ENCODE results near the gene ALDH5A1. TPM values are rescaled to one million over a fixed set of nuclear protein-coding genes. Genes with fewer than 3 reads are reported as not detected.

ALDH5A1 gene
- total RNA-seq, 4 donors from 2014 or later, result 6.4 to 15.4 (median 6.8) TPM

DNA sequence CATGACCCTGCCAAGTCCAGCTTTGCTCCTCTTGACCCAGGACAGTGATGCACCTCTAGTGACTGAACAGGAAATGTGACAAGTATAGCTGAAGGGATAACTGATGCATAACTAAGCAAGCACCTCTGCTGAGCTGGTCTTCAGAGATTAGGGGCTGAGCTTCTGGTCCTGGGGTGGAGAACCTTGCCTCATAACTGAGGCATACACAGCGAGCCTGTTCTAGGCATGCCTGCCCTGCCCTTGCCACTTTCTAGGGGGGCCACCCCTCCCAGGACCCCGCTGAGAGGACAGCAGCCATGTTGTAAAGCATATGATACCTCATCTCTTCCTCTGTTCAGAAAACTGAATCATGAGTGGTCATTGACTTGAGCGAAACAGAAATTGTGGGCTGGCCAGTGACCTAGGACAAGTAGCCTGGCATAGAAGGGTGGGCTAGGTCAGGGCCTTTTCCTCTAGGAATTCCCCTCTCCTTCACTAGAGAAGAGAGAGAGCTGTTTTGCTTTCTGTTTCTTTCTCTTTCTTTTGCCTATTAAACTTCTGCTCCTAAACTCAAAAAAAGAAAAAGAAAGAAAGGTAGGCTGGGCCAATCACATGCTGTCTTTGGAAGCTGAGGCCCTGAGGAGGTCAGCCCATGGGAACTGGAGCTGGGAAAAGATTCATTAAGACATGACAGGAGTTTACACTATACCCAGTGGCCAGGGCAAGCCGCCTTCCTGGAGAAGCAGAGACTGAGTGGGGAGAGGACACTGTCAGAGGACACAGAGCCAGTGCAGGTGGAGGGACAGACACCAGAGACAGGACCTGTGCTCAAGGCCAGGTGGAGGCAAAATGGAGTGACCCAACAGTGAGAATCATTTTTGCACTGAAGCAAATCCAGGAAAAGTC is 23.1 kb downstream of the ALDH5A1 start:
- Histone ChIP-seq H3K27ac (no peak overlapping the region), H3K36me3 (peaks cover 0 to 4% of the 10 kb centered on the region in 2 donors), H3K4me3 (no peak overlapping the region), H3K4me1 (no peaks in the 10 kb centered on the region), H3K9me3 (no peaks in the 10 kb centered on the region), H3K27me3 (no peaks in the 10 kb centered on the region)
- in situ Hi-C loops (cut with MboI; ENCODE audit: low sequenced_read_pairs in 4 of 4) (no loop called here), intact Hi-C loops (cut with DNase I; ENCODE audit: low total_unique reads) (no loop called here)
- ATAC-seq (no peak), DNase-seq (no peak)
- TF ChIP-seq POLR2A (IDR thresholded peaks at IDR 0.05), result no peak
- TF ChIP-seq, protein P1, sequence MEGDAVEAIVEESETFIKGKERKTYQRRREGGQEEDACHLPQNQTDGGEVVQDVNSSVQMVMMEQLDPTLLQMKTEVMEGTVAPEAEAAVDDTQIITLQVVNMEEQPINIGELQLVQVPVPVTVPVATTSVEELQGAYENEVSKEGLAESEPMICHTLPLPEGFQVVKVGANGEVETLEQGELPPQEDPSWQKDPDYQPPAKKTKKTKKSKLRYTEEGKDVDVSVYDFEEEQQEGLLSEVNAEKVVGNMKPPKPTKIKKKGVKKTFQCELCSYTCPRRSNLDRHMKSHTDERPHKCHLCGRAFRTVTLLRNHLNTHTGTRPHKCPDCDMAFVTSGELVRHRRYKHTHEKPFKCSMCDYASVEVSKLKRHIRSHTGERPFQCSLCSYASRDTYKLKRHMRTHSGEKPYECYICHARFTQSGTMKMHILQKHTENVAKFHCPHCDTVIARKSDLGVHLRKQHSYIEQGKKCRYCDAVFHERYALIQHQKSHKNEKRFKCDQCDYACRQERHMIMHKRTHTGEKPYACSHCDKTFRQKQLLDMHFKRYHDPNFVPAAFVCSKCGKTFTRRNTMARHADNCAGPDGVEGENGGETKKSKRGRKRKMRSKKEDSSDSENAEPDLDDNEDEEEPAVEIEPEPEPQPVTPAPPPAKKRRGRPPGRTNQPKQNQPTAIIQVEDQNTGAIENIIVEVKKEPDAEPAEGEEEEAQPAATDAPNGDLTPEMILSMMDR (IDR thresholded peaks at IDR 0.05 in 4 of 5, conservative IDR thresholded peaks at IDR 0.05 in 1 of 5), result no peak

DNA sequence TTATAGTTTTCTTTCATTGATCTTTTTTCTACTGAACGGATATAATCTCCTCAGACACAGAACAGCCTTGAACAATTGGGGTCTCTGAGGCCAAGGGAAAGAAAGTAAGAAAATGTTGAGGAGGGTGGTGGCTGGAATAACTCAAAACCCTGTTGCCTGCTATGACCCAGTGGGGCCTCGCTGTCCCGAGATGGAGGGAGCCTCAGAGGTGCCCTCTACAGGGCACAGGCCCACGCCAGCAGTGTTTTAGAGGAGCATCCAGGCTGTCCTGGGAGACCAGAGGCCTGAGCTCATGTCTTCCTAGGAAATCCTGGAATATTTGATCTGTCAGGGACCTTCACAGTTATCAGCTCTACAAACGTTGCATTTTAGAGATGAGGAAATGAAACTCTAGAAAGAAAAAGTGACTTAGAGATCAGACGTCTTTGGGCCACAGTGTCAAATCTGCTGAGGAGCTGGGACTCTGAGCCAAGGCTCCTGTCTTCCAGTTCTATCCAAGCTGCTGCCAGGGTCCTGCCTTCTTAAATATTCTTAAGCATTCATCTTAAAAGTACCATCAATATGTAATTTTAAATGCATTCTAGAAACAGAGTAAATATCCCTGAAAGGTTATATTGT is 26.3 kb downstream of the ALDH5A1 start:
- ATAC-seq (peak; percentile 74 to 79), DNase-seq (peak; percentile 30 to 39)
- in situ Hi-C loops (cut with MboI; ENCODE audit: low sequenced_read_pairs in 4 of 4), result loop anchor here in 2 of 4 donors (5.0 to 10.0 kb wide), 3 partner anchors 86 to 236 kb away; no protein-coding TSS in a partner anchor
- no peaks in the 10 kb centered on the region for H3K27me3 ChIP-seq
- H3K36me3 ChIP-seq, result peaks cover 0 to 4% of the 10 kb centered on the region in 2 donors
- intact Hi-C loops (cut with DNase I; ENCODE audit: low total_unique reads), result loop anchor here (2.0 kb wide), 2 partner anchors 90 to 238 kb away; no protein-coding TSS in a partner anchor
- H3K9me3 ChIP-seq, result no peaks in the 10 kb centered on the region
- no peaks in the 10 kb centered on the region for H3K4me1 ChIP-seq
- H3K4me3 ChIP-seq, result no peak overlapping the region
- TF ChIP-seq, protein P1 (IDR thresholded peaks at IDR 0.05 in 4 of 5, conservative IDR thresholded peaks at IDR 0.05 in 1 of 5), result peak in 4 of 5 experiments; percentile 22 to 75 (median 56)
- TF ChIP-seq POLR2A (IDR thresholded peaks at IDR 0.05), result no peak
- no peak overlapping the region for H3K27ac ChIP-seq

DNA sequence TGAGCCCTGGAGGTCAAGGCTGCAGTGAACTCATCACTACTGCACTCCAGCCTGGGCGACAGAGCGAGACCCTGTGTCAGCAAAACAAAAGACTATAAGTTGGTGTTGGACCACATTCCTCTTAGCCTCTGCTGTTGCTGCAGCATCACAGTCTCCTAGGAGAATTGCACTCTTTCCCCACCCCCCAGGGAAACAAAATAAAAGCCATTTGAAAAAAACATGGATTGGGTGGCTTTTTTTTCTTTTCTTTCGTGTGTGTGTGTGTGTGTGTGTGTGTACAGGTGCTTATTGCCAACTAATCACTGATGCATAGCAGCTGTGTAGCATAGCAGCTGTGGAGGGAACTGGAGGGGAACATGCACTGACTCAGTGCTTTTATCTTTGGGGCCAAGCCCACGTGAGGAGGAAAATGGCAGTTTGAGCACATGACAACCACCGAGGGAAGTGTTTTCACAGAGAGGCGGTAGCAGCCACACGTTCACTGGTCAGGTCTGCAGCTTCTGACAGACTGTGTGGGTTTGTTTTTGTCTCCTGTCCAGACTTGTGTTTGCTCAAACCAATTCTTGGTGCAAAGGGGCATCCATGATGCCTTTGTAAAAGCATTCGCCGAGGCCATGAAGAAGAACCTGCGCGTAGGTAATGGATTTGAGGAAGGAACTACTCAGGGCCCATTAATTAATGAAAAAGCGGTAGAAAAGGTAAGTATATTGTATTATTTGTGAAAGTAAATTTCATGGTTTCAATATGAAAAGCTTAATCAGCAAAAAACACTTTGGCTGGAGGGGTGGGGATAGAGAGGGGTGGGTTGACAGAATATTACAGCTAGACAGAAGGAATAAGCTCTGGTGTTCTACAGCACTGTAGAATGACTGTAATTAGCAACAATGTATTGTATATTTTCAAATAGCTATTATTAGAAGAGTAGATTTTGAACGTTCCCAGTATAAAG is 27.7 kb downstream of the ALDH5A1 start:
- in situ Hi-C loops (cut with MboI; ENCODE audit: low sequenced_read_pairs in 4 of 4) (loop anchor here in 2 of 4 donors (5.0 to 10.0 kb wide), 3 partner anchors 88 to 238 kb away; no protein-coding TSS in a partner anchor), intact Hi-C loops (cut with DNase I; ENCODE audit: low total_unique reads) (no loop called here)
- Histone ChIP-seq H3K4me1 (no peaks in the 10 kb centered on the region), H3K27ac (no peak overlapping the region), H3K27me3 (no peaks in the 10 kb centered on the region), H3K36me3 (peaks cover 0 to 3% of the 10 kb centered on the region in 2 donors), H3K9me3 (no peaks in the 10 kb centered on the region), H3K4me3 (no peak overlapping the region)
- DNase-seq (no peak), ATAC-seq (no peak)
- TF ChIP-seq POLR2A (IDR thresholded peaks at IDR 0.05), result no peak
- TF ChIP-seq, protein P1 (IDR thresholded peaks at IDR 0.05 in 4 of 5, conservative IDR thresholded peaks at IDR 0.05 in 1 of 5), result no peak

DNA sequence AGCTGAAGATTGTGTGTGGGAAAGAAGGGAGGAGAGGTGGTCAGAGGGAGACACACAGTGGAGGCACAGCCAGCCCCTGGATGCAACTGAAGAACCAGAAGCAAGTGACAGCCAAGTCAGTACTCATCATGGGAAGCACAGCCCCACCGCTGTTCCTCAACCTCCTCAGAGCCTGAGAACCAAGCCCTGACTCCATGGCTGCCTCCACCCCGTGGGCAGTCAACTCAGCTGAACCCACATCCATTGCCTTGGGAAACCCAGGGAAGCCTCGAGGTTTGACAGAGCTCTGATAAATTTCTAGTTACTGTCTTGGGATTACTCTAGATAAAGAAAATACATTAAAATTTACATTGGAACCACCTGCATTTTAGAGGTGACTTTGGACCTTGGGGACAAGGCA is 29.6 kb downstream of the ALDH5A1 start:
- Histone ChIP-seq H3K27ac (no peak overlapping the region), H3K4me3 (no peak overlapping the region), H3K27me3 (no peaks in the 10 kb centered on the region), H3K4me1 (no peaks in the 10 kb centered on the region), H3K36me3 (peaks cover 0 to 6% of the 10 kb centered on the region in 2 donors), H3K9me3 (no peaks in the 10 kb centered on the region)
- no peak for ATAC-seq
- intact Hi-C loops (cut with DNase I; ENCODE audit: low total_unique reads) (no loop called here), in situ Hi-C loops (cut with MboI; ENCODE audit: low sequenced_read_pairs in 4 of 4) (loop anchor here in 2 of 4 donors (5.0 to 10.0 kb wide), 3 partner anchors 90 to 240 kb away; no protein-coding TSS in a partner anchor)
- DNase-seq, result no peak
- TF ChIP-seq, protein P1 (IDR thresholded peaks at IDR 0.05 in 4 of 5, conservative IDR thresholded peaks at IDR 0.05 in 1 of 5), result no peak
- TF ChIP-seq POLR2A (IDR thresholded peaks at IDR 0.05), result no peak

Measured in gastrocnemius medialis (tissue), 4 donors.